AG10803 (cell line): ENCODE data around the gene AGBL1.

Source experiments
- DNase-seq: peaks from one replicate; pipeline ENCODE4 v3.0.0; 2010; ENCODE audit warnings: low read depth
- H3K4me3 ChIP-seq: 2 replicates; pipeline ENCODE4 v1.5.1; 2011; ENCODE audit warnings: mild to moderate bottlenecking, low read length, control low read depth
- CTCF ChIP-seq: conservative IDR thresholded peaks from 2 replicates; pipeline ENCODE4 v1.5.1; 2011; ENCODE audit warnings: mild to moderate bottlenecking, low read length, control low read depth, inconsistent platforms

The AGBL1 gene

GRCh38 chr15:86855307-86856291 is 775.9 kb downstream of the AGBL1 start:
- DNase-seq = peak; percentile 2
- no peak overlapping the region for H3K4me3 ChIP-seq
- no peak for TF ChIP-seq CTCF

- no peak for DNase-seq
- TF ChIP-seq CTCF = no peak
- H3K4me3 ChIP-seq = no peak overlapping the region
These were observed 778.0 kb downstream of the AGBL1 start for GRCh38 chr15:86857701-86858100.

GRCh38 chr15:86863226-86863915 is 783.7 kb downstream of the AGBL1 start:
- H3K4me3 ChIP-seq = no peak overlapping the region
- DNase-seq = peak; percentile 48
- no peak for TF ChIP-seq CTCF

- H3K4me3 ChIP-seq = no peak overlapping the region
- TF ChIP-seq CTCF = no peak
- no peak for DNase-seq
These were observed 786.2 kb downstream of the AGBL1 start for GRCh38 chr15:86865920-86866319.

- no peak for DNase-seq
- TF ChIP-seq CTCF = no peak
- no peak overlapping the region for H3K4me3 ChIP-seq
These were observed 791.2 kb downstream of the AGBL1 start for GRCh38 chr15:86870846-86871245.

GRCh38 chr15:86871964-86872363 is 792.3 kb downstream of the AGBL1 start:
- H3K4me3 ChIP-seq = no peak overlapping the region
- TF ChIP-seq CTCF = no peak
- no peak for DNase-seq
